Stimulated activated naive CD8-positive, alpha-beta T cell treated with anti-CD3 and anti-CD28 coated beads, Interleukin-15, Interleukin-2, amounts not matched to agents 100 ng/mL and 50 ng/mL, for 24 hours (primary cell): ENCODE measurements around the gene ESR1.
"Not testable (repeated sequence)": the region's sequence is repeated elsewhere in the genome, so short reads cannot be mapped to it uniquely, and the experiment has no call there.

Experiments used
- H3K27ac Mint-ChIP-seq: one replicate; pipeline ENCODE4 v1.8.0; 2021; ENCODE audit warnings: mild to moderate bottlenecking, mixed read lengths
- H3K27me3 Mint-ChIP-seq: one replicate; pipeline ENCODE4 v1.8.0; 2021; ENCODE audit warnings: mixed read lengths
- H3K36me3 Mint-ChIP-seq: one replicate; pipeline ENCODE4 v1.8.0; 2021; ENCODE audit warnings: low read depth, mixed read lengths
- H3K4me1 Mint-ChIP-seq: one replicate; pipeline ENCODE4 v1.8.0; 2021; ENCODE audit warnings: low read depth, mixed read lengths
- H3K4me3 Mint-ChIP-seq: one replicate; pipeline ENCODE4 v1.8.0; 2021; ENCODE audit warnings: mild to moderate bottlenecking, mixed read lengths
- H3K9me3 Mint-ChIP-seq: one replicate; pipeline ENCODE4 v1.8.0; 2021; ENCODE audit warnings: mixed read lengths

ESR1 gene

DNA sequence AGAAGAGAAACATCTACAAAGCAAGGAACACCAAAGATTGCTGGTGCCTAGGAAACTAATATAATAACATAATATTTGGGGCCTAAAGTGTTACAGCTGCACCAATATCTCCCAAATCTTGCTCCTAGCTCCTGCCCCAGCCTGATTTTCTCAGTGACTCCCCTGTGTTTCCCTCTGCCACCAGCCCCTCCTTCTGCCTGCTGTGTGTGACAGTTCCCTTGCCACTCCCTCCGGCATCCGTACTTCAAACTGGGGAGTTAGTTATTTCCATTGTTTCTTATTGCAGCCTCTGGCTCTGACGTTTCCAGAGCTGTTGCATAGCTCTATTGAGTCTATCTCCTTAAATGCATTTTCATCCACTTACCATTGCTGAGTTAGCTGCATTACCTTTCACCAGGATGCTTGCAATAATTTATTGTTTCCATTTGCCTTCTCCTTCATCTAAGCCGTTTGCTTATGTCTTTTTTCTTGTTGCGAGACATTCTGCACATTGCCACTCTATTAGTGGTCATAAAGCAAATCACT is 43.1 kb downstream of the ESR1 start:
- Mint-ChIP-seq H3K36me3 (no peaks in the 10 kb centered on the region), H3K4me3 (no peak overlapping the region), H3K4me1 (no peaks in the 10 kb centered on the region), H3K27me3 (no peaks in the 10 kb centered on the region), H3K27ac (no peak overlapping the region), H3K9me3 (no peaks in the 10 kb centered on the region)

DNA sequence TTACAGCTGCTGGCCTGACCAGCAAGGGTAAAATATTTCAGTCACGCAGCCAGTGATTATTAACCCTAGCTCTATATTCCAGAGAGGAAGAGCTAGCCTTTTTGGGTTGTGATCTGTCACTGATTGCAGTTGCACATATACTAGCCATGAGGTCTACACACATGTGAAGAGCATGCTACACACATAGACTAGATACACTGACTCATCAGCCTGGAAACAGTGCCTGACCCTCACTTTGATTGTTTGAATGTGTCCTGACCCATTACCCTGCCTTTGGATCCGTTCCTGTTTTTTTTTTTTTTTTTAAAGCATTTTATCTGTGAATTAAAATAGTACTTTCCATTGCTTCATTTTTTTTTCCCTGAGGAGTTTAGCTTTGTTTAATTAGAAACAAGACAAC is 50.8 kb downstream of the ESR1 start:
- no peaks in the 10 kb centered on the region for H3K9me3 Mint-ChIP-seq
- no peaks in the 10 kb centered on the region for H3K36me3 Mint-ChIP-seq
- no peaks in the 10 kb centered on the region for H3K4me1 Mint-ChIP-seq
- H3K27ac Mint-ChIP-seq: no peak overlapping the region
- no peak overlapping the region for H3K4me3 Mint-ChIP-seq
- no peaks in the 10 kb centered on the region for H3K27me3 Mint-ChIP-seq

DNA sequence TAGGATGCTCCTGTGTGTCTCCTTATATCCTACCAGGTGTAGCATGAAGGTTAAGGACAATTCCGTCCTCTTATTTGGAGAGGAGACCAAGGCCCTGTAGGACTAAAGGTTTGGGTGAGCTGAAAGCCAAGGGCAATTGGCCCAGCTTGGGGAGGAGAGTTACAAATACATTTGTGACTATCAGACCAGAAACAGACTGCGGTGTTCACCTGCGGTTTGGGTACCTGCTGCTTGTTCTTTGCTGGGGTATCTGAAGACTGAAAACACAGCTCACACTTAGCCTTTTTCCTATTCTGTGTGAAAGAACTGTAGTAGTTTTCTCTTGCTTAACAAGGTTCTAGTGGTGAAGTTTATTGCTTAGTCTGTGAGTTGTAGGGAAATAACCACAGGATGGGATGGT is 55.0 kb downstream of the ESR1 start:
- Mint-ChIP-seq H3K27me3 (no peaks in the 10 kb centered on the region), H3K4me1 (no peaks in the 10 kb centered on the region), H3K27ac (no peak overlapping the region), H3K36me3 (no peaks in the 10 kb centered on the region), H3K9me3 (no peaks in the 10 kb centered on the region), H3K4me3 (no peak overlapping the region)

DNA sequence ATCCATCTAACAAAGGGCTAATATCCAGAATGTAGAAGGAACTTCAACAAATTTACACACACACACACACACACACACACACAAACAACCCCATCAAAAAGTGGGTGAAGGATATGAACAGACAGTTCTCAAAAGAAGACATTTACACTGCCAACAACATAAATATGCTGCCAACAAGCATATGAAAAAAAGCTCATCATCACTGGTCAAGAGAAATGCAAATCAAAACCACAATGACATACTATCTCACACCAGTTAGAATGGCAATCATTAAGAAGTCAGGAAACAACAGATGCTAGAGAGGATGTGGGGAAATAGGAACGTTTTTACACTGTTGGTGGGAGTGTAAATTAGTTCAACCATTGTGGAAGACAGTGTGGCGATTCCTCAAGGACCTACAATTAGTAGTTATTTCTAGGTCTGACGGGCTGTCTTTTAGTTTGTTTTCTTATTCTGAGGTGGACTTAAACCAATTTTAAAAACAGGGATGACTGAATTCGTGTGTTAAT is 59.9 kb downstream of the ESR1 start:
- peaks cover 12% of the 10 kb centered on the region for H3K9me3 Mint-ChIP-seq
- not testable (repeated sequence) for H3K4me3 Mint-ChIP-seq, H3K27ac Mint-ChIP-seq

GRCh38 chr6:151869345-151869744 is 61.9 kb downstream of the ESR1 start:
- Mint-ChIP-seq H3K9me3 (peaks cover 15% of the 10 kb centered on the region), H3K4me3 (no peak overlapping the region)

More for the DNA sequence above, 59.9 kb downstream of the ESR1 start:
- not testable (repeated sequence) for H3K36me3 Mint-ChIP-seq, H3K27me3 Mint-ChIP-seq, H3K4me1 Mint-ChIP-seq

GRCh38 chr6:151869787-151870186 is 62.3 kb downstream of the ESR1 start:
- H3K27ac Mint-ChIP-seq: no peak overlapping the region
- no peaks in the 10 kb centered on the region for H3K27me3 Mint-ChIP-seq
- H3K4me3 Mint-ChIP-seq: no peak overlapping the region
- peaks cover 15% of the 10 kb centered on the region for H3K9me3 Mint-ChIP-seq
- H3K36me3 Mint-ChIP-seq: no peaks in the 10 kb centered on the region
- no peaks in the 10 kb centered on the region for H3K4me1 Mint-ChIP-seq

More at GRCh38 chr6:151869345-151869744, 61.9 kb downstream of the ESR1 start:
- H3K4me1 Mint-ChIP-seq: no peaks in the 10 kb centered on the region
- H3K36me3 Mint-ChIP-seq: no peaks in the 10 kb centered on the region
- H3K27me3 Mint-ChIP-seq: no peaks in the 10 kb centered on the region
- H3K27ac Mint-ChIP-seq: no peak overlapping the region

GRCh38 chr6:151870375-151870774 is 62.9 kb downstream of the ESR1 start:
- H3K4me1 Mint-ChIP-seq: no peaks in the 10 kb centered on the region
- H3K9me3 Mint-ChIP-seq: peaks cover 15% of the 10 kb centered on the region
- no peak overlapping the region for H3K4me3 Mint-ChIP-seq
- H3K27ac Mint-ChIP-seq: no peak overlapping the region
- H3K36me3 Mint-ChIP-seq: no peaks in the 10 kb centered on the region
- no peaks in the 10 kb centered on the region for H3K27me3 Mint-ChIP-seq

GRCh38 chr6:151875524-151875923 is 68.0 kb downstream of the ESR1 start:
- H3K4me1 Mint-ChIP-seq: no peaks in the 10 kb centered on the region
- no peak overlapping the region for H3K27ac Mint-ChIP-seq
- no peaks in the 10 kb centered on the region for H3K27me3 Mint-ChIP-seq
- H3K4me3 Mint-ChIP-seq: no peak overlapping the region
- H3K36me3 Mint-ChIP-seq: no peaks in the 10 kb centered on the region
- peaks cover 10% of the 10 kb centered on the region for H3K9me3 Mint-ChIP-seq

GRCh38 chr6:151876122-151876521 is 68.6 kb downstream of the ESR1 start:
- Mint-ChIP-seq H3K9me3 (peaks cover 10% of the 10 kb centered on the region), H3K27ac (no peak overlapping the region), H3K4me1 (no peaks in the 10 kb centered on the region), H3K36me3 (no peaks in the 10 kb centered on the region), H3K27me3 (no peaks in the 10 kb centered on the region), H3K4me3 (no peak overlapping the region)

DNA sequence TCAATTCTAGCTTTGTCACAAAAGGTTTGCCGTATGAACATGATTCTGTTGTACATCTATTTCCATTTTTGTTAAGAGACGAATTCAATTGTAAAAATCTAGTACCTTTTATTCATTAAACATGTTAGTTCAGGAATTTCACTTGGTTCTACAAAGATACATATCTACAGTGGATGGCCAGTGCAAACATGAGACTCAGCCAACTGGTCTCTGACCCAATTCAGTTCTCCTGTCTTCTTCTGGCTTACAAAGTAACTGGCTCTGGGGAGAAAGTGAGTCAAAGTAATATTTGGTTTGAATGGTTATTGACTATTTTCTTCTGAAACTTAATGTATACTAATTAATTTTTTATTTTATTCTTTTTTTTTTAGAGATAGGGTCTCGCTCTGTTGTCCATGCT is 70.0 kb downstream of the ESR1 start:
- no peaks in the 10 kb centered on the region for H3K27me3 Mint-ChIP-seq
- no peaks in the 10 kb centered on the region for H3K4me1 Mint-ChIP-seq
- no peak overlapping the region for H3K27ac Mint-ChIP-seq
- H3K4me3 Mint-ChIP-seq: no peak overlapping the region
- peaks cover 2% of the 10 kb centered on the region for H3K9me3 Mint-ChIP-seq
- no peaks in the 10 kb centered on the region for H3K36me3 Mint-ChIP-seq

DNA sequence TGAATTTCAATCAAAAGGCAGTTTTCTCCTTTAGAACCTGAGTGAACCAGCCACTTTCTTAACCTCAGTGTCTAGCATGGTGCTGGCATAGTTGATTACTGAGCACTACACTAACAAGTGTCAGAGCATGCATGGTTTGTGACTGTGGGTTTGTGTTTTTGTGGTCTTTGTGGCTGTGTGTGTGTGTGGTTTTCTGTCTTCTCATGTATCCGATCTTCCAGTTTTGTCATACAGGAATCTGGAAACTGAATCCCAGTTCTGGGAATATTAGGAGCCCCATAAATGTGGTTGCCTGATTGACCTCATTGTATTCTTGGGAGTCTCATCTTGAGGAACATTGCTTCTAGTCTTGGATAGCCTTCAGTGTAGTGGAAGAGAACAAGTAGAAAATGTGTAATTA is 73.7 kb downstream of the ESR1 start:
- Mint-ChIP-seq H3K27ac (no peak overlapping the region), H3K27me3 (no peaks in the 10 kb centered on the region), H3K9me3 (no peaks in the 10 kb centered on the region), H3K36me3 (no peaks in the 10 kb centered on the region), H3K4me1 (no peaks in the 10 kb centered on the region), H3K4me3 (no peak overlapping the region)

DNA sequence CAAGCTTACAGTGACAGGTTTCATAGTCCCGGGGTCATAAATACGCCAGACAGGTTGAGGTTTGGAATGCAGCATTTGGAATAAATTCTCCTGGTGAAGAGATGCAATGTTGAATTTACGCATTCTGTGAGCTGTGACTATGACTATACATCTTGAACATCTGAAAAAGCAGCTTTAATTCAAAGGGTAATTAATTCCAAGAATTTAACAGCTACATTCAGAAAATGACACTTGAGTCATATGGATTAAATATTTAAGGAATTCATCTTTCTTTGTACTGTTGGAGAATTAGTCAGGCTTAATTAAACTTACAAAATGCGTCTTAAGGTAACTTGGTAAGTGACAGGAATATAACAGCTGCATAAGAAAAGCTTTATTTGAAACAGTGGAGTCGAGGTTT is 74.7 kb downstream of the ESR1 start:
- Mint-ChIP-seq H3K4me3 (no peak overlapping the region), H3K36me3 (no peaks in the 10 kb centered on the region), H3K27ac (no peak overlapping the region), H3K27me3 (no peaks in the 10 kb centered on the region), H3K9me3 (no peaks in the 10 kb centered on the region), H3K4me1 (no peaks in the 10 kb centered on the region)

- Mint-ChIP-seq H3K4me1 (no peaks in the 10 kb centered on the region), H3K36me3 (no peaks in the 10 kb centered on the region), H3K27ac (no peak overlapping the region), H3K4me3 (no peak overlapping the region), H3K9me3 (no peaks in the 10 kb centered on the region), H3K27me3 (no peaks in the 10 kb centered on the region)
These were observed 77.8 kb downstream of the ESR1 start for GRCh38 chr6:151885234-151885633.

- Mint-ChIP-seq H3K4me1 (no peaks in the 10 kb centered on the region), H3K4me3 (no peak overlapping the region), H3K27ac (no peak overlapping the region), H3K27me3 (peaks cover 5% of the 10 kb centered on the region), H3K9me3 (no peaks in the 10 kb centered on the region), H3K36me3 (no peaks in the 10 kb centered on the region)
These were observed 84.0 kb downstream of the ESR1 start for GRCh38 chr6:151891524-151891923.

- H3K36me3 Mint-ChIP-seq, H3K27me3 Mint-ChIP-seq, H3K9me3 Mint-ChIP-seq, H3K4me3 Mint-ChIP-seq, H3K27ac Mint-ChIP-seq, H3K4me1 Mint-ChIP-seq: not testable (repeated sequence)
These were observed 86.9 kb downstream of the ESR1 start for GRCh38 chr6:151894426-151894825.

DNA sequence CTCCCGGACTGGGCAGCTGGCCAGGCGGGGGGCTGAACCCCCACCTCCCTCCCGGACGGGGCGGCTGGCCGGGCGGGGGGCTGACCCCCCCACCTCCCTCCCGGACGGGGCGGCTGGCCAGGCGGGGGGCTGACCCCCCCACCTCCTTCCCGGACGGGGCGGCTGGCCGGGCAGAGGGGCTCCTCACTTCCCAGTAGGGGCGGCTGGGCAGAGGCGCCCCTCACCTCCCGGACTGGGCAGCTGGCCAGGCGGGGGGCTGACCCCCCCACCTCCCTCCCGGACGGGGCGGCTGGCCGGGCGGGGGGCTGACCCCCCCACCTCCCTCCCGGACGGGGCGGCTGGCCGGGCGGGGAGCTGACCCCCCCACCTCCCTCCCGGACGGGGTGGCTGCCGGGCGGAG is 91.7 kb downstream of the ESR1 start:
- H3K27me3 Mint-ChIP-seq, H3K27ac Mint-ChIP-seq, H3K9me3 Mint-ChIP-seq, H3K36me3 Mint-ChIP-seq, H3K4me3 Mint-ChIP-seq, H3K4me1 Mint-ChIP-seq: not testable (repeated sequence)
